K562 (cell line): Measurements from ENCODE around the gene ZBTB46. TPM values are rescaled to one million over a fixed set of nuclear protein-coding genes. Genes with fewer than 3 reads are reported as not detected.

Experiments
- ATAC-seq: fragments of 200-7000 bp; cut with Tn5 transposase; 3 replicates; pipeline ENCODE4 v1.9.1; 2020; ENCODE audit warnings: moderate library complexity
- BruUV-seq: library from RNA; stranded (reverse); fragments of 400-500 nt; replicated peaks from 2 replicates; lab custom pipeline; 2021; lab: Mats Ljungman, UMichigan
- CTCF ChIA-PET: fragments of 300-600 bp; formaldehyde crosslinking; extraction: SDS; loops from one replicate; lab custom pipeline; 2021; ENCODE audit warnings: low intra/inter-chr PET ratio; lab: Yijun Ruan, JAX
- POLR2A ChIA-PET: fragments of 300-600, 350-650 bp; sonication (Branson Sonifier 250); formaldehyde crosslinking; extraction: SDS; loops from one replicate; lab custom pipeline; 2021; ENCODE audit warnings: antibody characterized with exemption, inconsistent platforms; lab: Yijun Ruan, JAX
- DNase-seq, 4 experiments: peaks; one replicate each; pipeline versions ENCODE4 v3.0.0 to v3.0.0-alpha.2; 2011 to 2018; ENCODE audit warnings: low spot score in 3 of 4, mixed read lengths in 3 of 4; ENCODE audit errors: extremely low read depth in 1 of 4
- FAIRE-seq: peaks from 2 replicates; lab custom pipeline; 2011; peaks lifted over from hg19 to GRCh38; lab: Jason Lieb, UNC
- H2AFZ ChIP-seq: 2 replicates; pipeline ENCODE4 v1.6.0; 2011; ENCODE audit warnings: low read depth, low read length, control low read depth, inconsistent platforms
- H3K27ac ChIP-seq: fragments of 200-600 bp; 3 replicates; pipeline ENCODE4 v1.8.0; 2011; ENCODE audit warnings: low read depth, mild to moderate bottlenecking, control low read depth, inconsistent platforms, low read length, moderate library complexity, mixed read lengths; ENCODE audit errors: extremely low read depth
- H3K27me3 ChIP-seq, 2 experiments: fragments of 300-600 bp in 1 of 2; 2 replicates in 1 of 2; 3 replicates in 1 of 2; pipeline versions ENCODE4 v1.6.0 to v1.8.0; 2011; ENCODE audit warnings: inconsistent platforms in 2 of 2, low read length in 2 of 2, mild to moderate bottlenecking in 1 of 2, mixed read lengths in 1 of 2, moderate library complexity in 1 of 2; ENCODE audit not compliant: control insufficient read depth in 2 of 2, insufficient read depth in 2 of 2
- H3K36me3 ChIP-seq: fragments of 300-600 bp; 3 replicates; pipeline ENCODE4 v1.8.0; 2011; ENCODE audit warnings: mild to moderate bottlenecking, low read length, inconsistent platforms; ENCODE audit not compliant: control insufficient read depth, insufficient read depth
- H3K4me1 ChIP-seq, 2 experiments: fragments of 200-600 bp in 1 of 2; replicated peaks in 1 of 2; 2 replicates in 1 of 2; 3 replicates in 1 of 2; pipeline versions ENCODE4 v1.5.1 to v1.8.0; 2011; ENCODE audit warnings: inconsistent platforms in 2 of 2, low read length in 2 of 2, mild to moderate bottlenecking in 1 of 2, mixed read lengths in 1 of 2, moderate library complexity in 1 of 2; ENCODE audit not compliant: control insufficient read depth in 2 of 2, insufficient read depth in 2 of 2
- H3K4me2 ChIP-seq: 2 replicates; pipeline ENCODE4 v1.6.1; 2011; ENCODE audit warnings: low read length, control low read depth, inconsistent platforms, mixed read lengths; ENCODE audit not compliant: insufficient read depth
- H3K4me3 ChIP-seq: fragments of 200-600 bp; sonication (generic), shearing (Covaris generic); 2 replicates; pipeline ENCODE4 v1.5.1; 2016; ENCODE audit warnings: control low read depth, inconsistent platforms
- H3K79me2 ChIP-seq: fragments of 200-600 bp; 3 replicates; pipeline ENCODE4 v1.8.0; 2011; ENCODE audit warnings: low read length, inconsistent platforms; ENCODE audit not compliant: control insufficient read depth, insufficient read depth
- H3K9ac ChIP-seq, 2 experiments: 2 replicates each; pipeline versions ENCODE4 v1.6.0 to v1.6.1; 2011; ENCODE audit warnings: low read depth in 2 of 2, low read length in 2 of 2, control low read depth in 1 of 2, inconsistent platforms in 1 of 2, mild to moderate bottlenecking in 1 of 2, mixed read lengths in 1 of 2; ENCODE audit not compliant: insufficient read depth in 1 of 2
- H3K9me1 ChIP-seq: one replicate; pipeline ENCODE4 v1.6.0; 2011; ENCODE audit warnings: inconsistent platforms, mild to moderate bottlenecking, low read length, moderate library complexity; ENCODE audit not compliant: control insufficient read depth, insufficient read depth
- H3K9me3 ChIP-seq: replicated peaks from 2 replicates; pipeline ENCODE4 v1.5.1; 2011; ENCODE audit warnings: low read depth, low read length, inconsistent platforms; ENCODE audit not compliant: control insufficient read depth, insufficient read depth
- H4K20me1 ChIP-seq: replicated peaks from 2 replicates; pipeline ENCODE4 v1.6.1; 2011; ENCODE audit warnings: low read length, inconsistent platforms, mixed read lengths; ENCODE audit not compliant: control insufficient read depth, insufficient read depth
- E4F1 ChIP-seq: fragments of 250-450 bp; sonication (Bioruptor Pico); IDR thresholded peaks from 2 replicates; pipeline ENCODE4 v1.5.0; 2021; ENCODE audit warnings: mild to moderate bottlenecking, borderline replicate concordance
- GABPA ChIP-seq: fragments of 200-800 bp; sonication (Bioruptor generic); conservative IDR thresholded peaks from 2 replicates; pipeline ENCODE4 v1.6.1; 2016; ENCODE audit warnings: low read depth, missing genetic modification characterization, missing compliant biosample characterization
- KDM5B ChIP-seq: fragments of 200-600 bp; sonication (generic); IDR thresholded peaks from 2 replicates; pipeline ENCODE4 v1.6.1; 2012; ENCODE audit warnings: low read depth, mild to moderate bottlenecking, moderate library complexity, low read length, control low read depth, inconsistent platforms; ENCODE audit not compliant: insufficient replicate concordance
- SAFB ChIP-seq: fragments of 200-400 bp; formaldehyde crosslinking; IDR thresholded peaks from 2 replicates; pipeline ENCODE4 v1.6.1; 2017; ENCODE audit warnings: low read depth, low read length, borderline replicate concordance
- SMARCE1 ChIP-seq: fragments of 450-650 bp; IDR thresholded peaks from 2 replicates; pipeline ENCODE4 v1.7.1; 2016; ENCODE audit warnings: mild to moderate bottlenecking
- ZBTB33 ChIP-seq: sonication (generic); formaldehyde crosslinking; IDR thresholded peaks from 2 replicates; pipeline ENCODE4 v1.8.1; 2023; ENCODE audit warnings: mild to moderate bottlenecking, missing genetic modification reagents
- ZNF263 ChIP-seq: sonication (generic); formaldehyde crosslinking; IDR thresholded peaks from 2 replicates; pipeline ENCODE4 v1.8.0; 2022; ENCODE audit warnings: mild to moderate bottlenecking, missing genetic modification reagents, borderline replicate concordance
- WGBS: fragments of 100-300 bp; shearing (Covaris generic); methylation state at CpG from one replicate; pipeline ENCODE4 v1.1.6; 2016; ENCODE audit warnings: low coverage, mixed read lengths; ENCODE audit not compliant: insufficient coverage; ENCODE audit errors: missing lambda C conversion rate; 5-methylcytosine and 5-hydroxymethylcytosine counted together
- in situ Hi-C: fragments of 300-500 bp; cut with MboI; formaldehyde crosslinking; loops from 4 replicates; pipeline ENCODE4 v1.15.0; 2018; ENCODE audit warnings: inconsistent platforms, mixed read lengths
- intact Hi-C: fragments of 100-400 bp; cut with micrococcal nuclease; formaldehyde crosslinking; loops from 2 replicates; pipeline ENCODE4 v1.14.2; 2022
- polyA plus RNA-seq, 8 experiments: library from polyadenylated mRNA; depleted of rRNA in 4 of 8; stranded (reverse) in 5 of 8; unstranded in 3 of 8; fragments of >200 nt; fragmentation: Nextera tagmentation in 2 of 8; fragmentation: Illumina TruSeq in 1 of 8; extraction: Ambion mirVana in 2 of 8; extraction: Trizol in 1 of 8; gene quantifications; 2 replicates each; pipeline versions ENCODE4 v1.2.1 to v1.2.3, GENCODE V29; 2011 to 2014; ENCODE audit warnings: inconsistent platforms in 1 of 8, missing spikeins in 1 of 8
- total RNA-seq, 7 experiments: library from RNA; depleted of rRNA in 6 of 7; stranded (reverse); fragments of >200 nt in 6 of 7; fragmentation: Illumina TruSeq in 2 of 7; extraction: Trizol in 2 of 7; gene quantifications; 2 replicates each; pipeline versions ENCODE4 v1.2.1 to v1.2.3, GENCODE V29; 2011 to 2021; ENCODE audit warnings: low replicate concordance in 1 of 7

Gene ZBTB46
- total and polyA plus RNA-seq, 9 of the 15 experiments (the other 6 are each of a cell fraction or from before 2014, with no cell fraction given) = 0.29 to 4.1 (median 1.1) TPM

- DNase-seq (no peak), FAIRE-seq (no peak), ATAC-seq (no peak)
- no peak overlapping the region for H3K4me2 ChIP-seq
- no peaks in the 10 kb centered on the region for H3K79me2 ChIP-seq
- in situ Hi-C loops (no loop called here), intact Hi-C loops (no loop called here)
- H3K9ac ChIP-seq = no peak overlapping the region
- no peaks in the 10 kb centered on the region for H3K9me1 ChIP-seq
- WGBS = 50% methylated on average over 16 of the region's 16 CpGs
- no peak overlapping the region for H3K4me3 ChIP-seq
- no peak overlapping the region for H2AFZ ChIP-seq
- no peaks in the 10 kb centered on the region for H3K36me3 ChIP-seq
- no peaks in the 10 kb centered on the region for H4K20me1 ChIP-seq
- TF ChIP-seq SMARCE1 = no peak
- TF ChIP-seq GABPA = no peak
- no peak for TF ChIP-seq KDM5B
- TF ChIP-seq SAFB = no peak
- peak; percentile 85 for TF ChIP-seq ZBTB33 (CRISPR knock-in tag)
- no peak for TF ChIP-seq E4F1 (CRISPR knock-in tag)
- no peak for TF ChIP-seq ZNF263 (CRISPR knock-in tag)
- ChIA-PET CTCF (no interaction called here), POLR2A (interaction anchor here (0.6 kb wide), 1 partner anchor 14 kb away, joined by 3 read pairs; no protein-coding TSS in a partner anchor)
- no peaks in the 10 kb centered on the region for H3K27me3 ChIP-seq
- no peak overlapping the region for H3K27ac ChIP-seq
- no TSS peak for BruUV-seq
- H3K9me3 ChIP-seq = no peaks in the 10 kb centered on the region
- peaks cover 9 to 45% of the 10 kb centered on the region in 2 experiments for H3K4me1 ChIP-seq
These were observed 77.1 kb downstream of the ZBTB46 start for GRCh38 chr20:63754008-63754407.
